K562 (cell line): ENCODE data around the gene TGFBR3L. TPM values are rescaled to one million over a fixed set of nuclear protein-coding genes. Genes with fewer than 3 reads are reported as not detected.

Source experiments
- CBX8 ChIP-seq: fragments of 200-600 bp; sonication (generic); IDR thresholded peaks from 2 replicates; pipeline ENCODE4 v1.6.1; 2012; ENCODE audit warnings: borderline replicate concordance, mixed run types, low read depth, mild to moderate bottlenecking, moderate library complexity, mixed read lengths, low read length, control low read depth, inconsistent platforms; ENCODE audit not compliant: poor library complexity, severe bottlenecking; ENCODE audit errors: extremely low read depth
- ELK1 ChIP-seq: sonication (generic); formaldehyde crosslinking; IDR thresholded peaks from 2 replicates; pipeline ENCODE4 v1.8.1; 2022; ENCODE audit warnings: missing genetic modification reagents
- MBD1 ChIP-seq: fragments of 250-450 bp; sonication (Bioruptor Pico); IDR thresholded peaks from 2 replicates; pipeline ENCODE4 v1.8.0; 2022; ENCODE audit warnings: inconsistent platforms
- MGA ChIP-seq: fragments of 450-650 bp; IDR thresholded peaks from 2 replicates; pipeline ENCODE4 v1.6.1; 2016; ENCODE audit warnings: mild to moderate bottlenecking, moderate library complexity
- MTA3 ChIP-seq: fragments of 450-650 bp; formaldehyde crosslinking; IDR thresholded peaks from 2 replicates; pipeline ENCODE4 v1.6.1; 2017; ENCODE audit warnings: mild to moderate bottlenecking, borderline replicate concordance
- PURB ChIP-seq: sonication (generic); formaldehyde crosslinking; IDR thresholded peaks from 2 replicates; pipeline ENCODE4 v1.9.0; 2021; ENCODE audit warnings: low read depth, mild to moderate bottlenecking, missing genetic modification reagents
- RHOXF2B ChIP-seq: fragments of 250-450 bp; sonication (Bioruptor Pico); conservative IDR thresholded peaks from 2 replicates; pipeline ENCODE4 v1.5.1; 2021
- SMARCB1 ChIP-seq: IDR thresholded peaks from 2 replicates; pipeline ENCODE4 v1.6.1; 2011; ENCODE audit warnings: improper control_type of control experiment, low read depth; ENCODE audit not compliant: insufficient read length
- TAF1 ChIP-seq: IDR thresholded peaks from 2 replicates; pipeline ENCODE4 v1.6.1; 2011; ENCODE audit warnings: mild to moderate bottlenecking, low read length, moderate library complexity; ENCODE audit not compliant: insufficient read depth, control insufficient read depth, severe bottlenecking; ENCODE audit errors: extremely low read depth
- TCF3 ChIP-seq: sonication (generic); formaldehyde crosslinking; IDR thresholded peaks from 2 replicates; pipeline ENCODE4 v1.4.0; 2020; ENCODE audit warnings: mild to moderate bottlenecking, missing genetic modification reagents
- ZFX ChIP-seq: sonication (generic); formaldehyde crosslinking; IDR thresholded peaks from 2 replicates; pipeline ENCODE4 v1.8.0; 2022; ENCODE audit warnings: mild to moderate bottlenecking, missing genetic modification reagents, moderate library complexity
- polyA plus RNA-seq, 8 experiments: library from polyadenylated mRNA; depleted of rRNA in 4 of 8; stranded (reverse) in 5 of 8; unstranded in 3 of 8; fragments of >200 nt; fragmentation: Nextera tagmentation in 2 of 8; fragmentation: Illumina TruSeq in 1 of 8; extraction: Ambion mirVana in 2 of 8; extraction: Trizol in 1 of 8; gene quantifications; 2 replicates each; pipeline versions ENCODE4 v1.2.1 to v1.2.3, GENCODE V29; 2011 to 2014; ENCODE audit warnings: inconsistent platforms in 1 of 8, missing spikeins in 1 of 8
- total RNA-seq, 7 experiments: library from RNA; depleted of rRNA in 6 of 7; stranded (reverse); fragments of >200 nt in 6 of 7; fragmentation: Illumina TruSeq in 2 of 7; extraction: Trizol in 2 of 7; gene quantifications; 2 replicates each; pipeline versions ENCODE4 v1.2.1 to v1.2.3, GENCODE V29; 2011 to 2021; ENCODE audit warnings: low replicate concordance in 1 of 7

The TGFBR3L gene
- total and polyA plus RNA-seq, 9 of the 15 experiments (the other 6 are each of a cell fraction or from before 2014, with no cell fraction given) = not detected

DNA sequence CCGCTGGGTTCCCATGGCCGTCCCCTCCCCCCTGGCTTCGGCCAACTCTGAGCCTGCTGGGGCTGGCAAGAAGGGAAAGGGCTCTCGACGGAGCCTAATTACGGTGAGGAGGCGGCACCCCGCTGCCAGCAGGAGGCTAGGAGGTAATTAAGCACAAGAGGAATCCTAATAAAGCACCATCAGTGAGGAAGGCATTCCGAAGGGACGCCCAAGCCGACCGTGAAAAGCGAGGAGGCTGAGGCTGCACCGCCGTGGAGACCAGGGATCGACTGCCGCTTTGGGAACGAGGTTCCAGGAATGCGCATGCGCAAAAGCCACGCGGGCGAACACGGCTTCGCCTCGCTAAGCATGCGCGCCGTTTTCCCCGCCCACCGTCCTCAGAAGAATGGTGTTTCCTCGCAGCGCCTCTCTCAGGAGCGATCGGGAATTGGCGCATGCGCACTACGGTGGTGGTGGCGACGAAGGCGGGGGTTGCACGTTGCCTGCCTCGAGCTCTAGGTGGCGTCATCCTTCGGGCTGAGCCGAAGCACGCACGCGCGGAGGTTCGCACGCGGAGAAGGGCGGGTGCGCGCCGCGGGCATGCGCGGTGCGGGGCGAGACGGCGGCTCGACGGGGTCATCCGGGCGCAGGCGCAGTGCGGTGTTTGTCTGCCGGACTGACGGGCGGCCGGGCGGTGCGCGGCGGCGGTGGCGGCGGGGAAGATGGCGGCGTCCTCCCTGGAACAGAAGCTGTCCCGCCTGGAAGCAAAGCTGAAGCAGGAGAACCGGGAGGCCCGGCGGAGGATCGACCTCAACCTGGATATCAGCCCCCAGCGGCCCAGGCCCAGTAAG is 11.2 kb upstream of the TGFBR3L start, which contains the start of gene MAP2K7 (continued):
- TF ChIP-seq MBD1 (CRISPR knock-in tag) (no peak), TAF1 (peak; percentile 79), ELK1 (CRISPR knock-in tag) (no peak), TCF3 (no peak), CBX8 (no peak), ZFX (CRISPR knock-in tag) (peak; percentile 49), PURB (CRISPR knock-in tag) (no peak), MGA (peak; percentile 97), SMARCB1 (no peak), RHOXF2B (CRISPR knock-in tag) (no peak), MTA3 (peak; percentile 96)
